Measurements from ENCODE around the gene SERPINC1.

Gene SERPINC1

GRCh38 chr1:173917149-173917548 is at the start of gene SERPINC1:
Gene SERPINC1, minus strand, starts transcription at chr1:173917327. Its CDS starts 68 bp downstream, at chr1:173917259.
- no peak for TF ChIP-seq GATA3 (IDR thresholded peaks at IDR 0.05; ENCODE audit: low read depth, low read length)
- no peak for TF ChIP-seq GATA2 (IDR thresholded peaks at IDR 0.05; ENCODE audit: low read depth, low read length)

GRCh38 chr1:173963477-173963876 is 46.4 kb upstream of the SERPINC1 start:
- TF ChIP-seq GATA3 (IDR thresholded peaks at IDR 0.05; ENCODE audit: low read depth, low read length), result no peak
- TF ChIP-seq GATA2 (IDR thresholded peaks at IDR 0.05; ENCODE audit: low read depth, low read length), result no peak

GRCh38 chr1:173960625-173961024 is 43.5 kb upstream of the SERPINC1 start:
- TF ChIP-seq GATA3 (IDR thresholded peaks at IDR 0.05; ENCODE audit: low read depth, low read length), result peak; percentile 13; the same call in 1 of the 2 replicates
- TF ChIP-seq GATA2 (IDR thresholded peaks at IDR 0.05; ENCODE audit: low read depth, low read length), result no peak

GRCh38 chr1:173954179-173954578 is 37.1 kb upstream of the SERPINC1 start:
- TF ChIP-seq GATA3 (IDR thresholded peaks at IDR 0.05; ENCODE audit: low read depth, low read length), result no peak
- no peak for TF ChIP-seq GATA2 (IDR thresholded peaks at IDR 0.05; ENCODE audit: low read depth, low read length)

GRCh38 chr1:173948594-173948993 is 31.5 kb upstream of the SERPINC1 start:
- no peak for TF ChIP-seq GATA2 (IDR thresholded peaks at IDR 0.05; ENCODE audit: low read depth, low read length)
- no peak for TF ChIP-seq GATA3 (IDR thresholded peaks at IDR 0.05; ENCODE audit: low read depth, low read length)

- TF ChIP-seq GATA2 (IDR thresholded peaks at IDR 0.05; ENCODE audit: low read depth, low read length) (no peak), GATA3 (IDR thresholded peaks at IDR 0.05; ENCODE audit: low read depth, low read length) (no peak)
Observed at GRCh38 chr1:173946380-173946921, 29.3 kb upstream of the SERPINC1 start.

- no peak for TF ChIP-seq GATA3 (IDR thresholded peaks at IDR 0.05; ENCODE audit: low read depth, low read length)
- TF ChIP-seq GATA2 (IDR thresholded peaks at IDR 0.05; ENCODE audit: low read depth, low read length), result no peak
Observed at GRCh38 chr1:173937062-173937461, 19.9 kb upstream of the SERPINC1 start.

- TF ChIP-seq GATA3 (IDR thresholded peaks at IDR 0.05; ENCODE audit: low read depth, low read length) (no peak), GATA2 (IDR thresholded peaks at IDR 0.05; ENCODE audit: low read depth, low read length) (no peak)
Observed at GRCh38 chr1:173934440-173934839, 17.3 kb upstream of the SERPINC1 start.

GRCh38 chr1:173925306-173926242 is 8.4 kb upstream of the SERPINC1 start:
- TF ChIP-seq GATA3 (IDR thresholded peaks at IDR 0.05; ENCODE audit: low read depth, low read length) (no peak), GATA2 (IDR thresholded peaks at IDR 0.05; ENCODE audit: low read depth, low read length) (no peak)

GRCh38 chr1:173920861-173921260 is 3.7 kb upstream of the SERPINC1 start:
- TF ChIP-seq GATA3 (IDR thresholded peaks at IDR 0.05; ENCODE audit: low read depth, low read length) (no peak), GATA2 (IDR thresholded peaks at IDR 0.05; ENCODE audit: low read depth, low read length) (no peak)

- TF ChIP-seq GATA2 (IDR thresholded peaks at IDR 0.05; ENCODE audit: low read depth, low read length), result no peak
- TF ChIP-seq GATA3 (IDR thresholded peaks at IDR 0.05; ENCODE audit: low read depth, low read length), result no peak
Observed at GRCh38 chr1:173917635-173918493, 737 bp upstream of the SERPINC1 start.

GRCh38 chr1:173916667-173917066 is 460 bp downstream of the SERPINC1 start:
- no peak for TF ChIP-seq GATA3 (IDR thresholded peaks at IDR 0.05; ENCODE audit: low read depth, low read length)
- TF ChIP-seq GATA2 (IDR thresholded peaks at IDR 0.05; ENCODE audit: low read depth, low read length), result no peak

GRCh38 chr1:173915596-173915995 is 1.5 kb downstream of the SERPINC1 start:
- TF ChIP-seq GATA3 (IDR thresholded peaks at IDR 0.05; ENCODE audit: low read depth, low read length) (no peak), GATA2 (IDR thresholded peaks at IDR 0.05; ENCODE audit: low read depth, low read length) (no peak)

- no peak for TF ChIP-seq GATA2 (IDR thresholded peaks at IDR 0.05; ENCODE audit: low read depth, low read length)
- TF ChIP-seq GATA3 (IDR thresholded peaks at IDR 0.05; ENCODE audit: low read depth, low read length), result no peak
Observed at GRCh38 chr1:173914366-173914871, 2.7 kb downstream of the SERPINC1 start.

All from SH-SY5Y (cell line).